MCF 10A (cell line): ENCODE results near the gene RABGAP1L. TPM values are rescaled to one million over a fixed set of nuclear protein-coding genes. Genes with fewer than 3 reads are reported as not detected.

Source experiments
- BruUV-seq: library from RNA; stranded (reverse); fragments of 400-500 nt; replicated peaks from 2 replicates; lab custom pipeline; 2021; lab: Mats Ljungman, UMichigan
- CTCF ChIA-PET: fragments of 300-600 bp; sonication (Branson Sonifier 250); formaldehyde crosslinking; extraction: SDS; loops from one replicate; lab custom pipeline; 2021; ENCODE audit warnings: antibody characterized with exemption, inconsistent platforms; lab: Yijun Ruan, JAX
- POLR2A ChIA-PET: fragments of 300-600, 350-650 bp; sonication (Branson Sonifier 250); formaldehyde crosslinking; extraction: SDS; loops from one replicate; lab custom pipeline; 2020; ENCODE audit warnings: antibody characterized with exemption, inconsistent platforms; lab: Yijun Ruan, JAX
- DNase-seq: peaks from one replicate; pipeline ENCODE4 v3.0.0-alpha.2; 2018; ENCODE audit not compliant: unreplicated experiment
- H3K27ac Mint-ChIP-seq: one replicate; pipeline ENCODE4 v1.8.0; 2022; ENCODE audit warnings: mild to moderate bottlenecking, low read depth, mixed read lengths; ENCODE audit not compliant: unreplicated experiment
- H3K27me3 Mint-ChIP-seq: one replicate; pipeline ENCODE4 v1.8.0; 2022; ENCODE audit warnings: mixed read lengths; ENCODE audit not compliant: insufficient read depth, unreplicated experiment
- H3K36me3 Mint-ChIP-seq: one replicate; pipeline ENCODE4 v1.8.0; 2022; ENCODE audit warnings: mild to moderate bottlenecking, moderate library complexity, mixed read lengths; ENCODE audit not compliant: insufficient read depth, unreplicated experiment
- H3K4me1 Mint-ChIP-seq: one replicate; pipeline ENCODE4 v1.8.0; 2022; ENCODE audit warnings: mixed read lengths; ENCODE audit not compliant: insufficient read depth, unreplicated experiment
- H3K4me3 Mint-ChIP-seq: one replicate; pipeline ENCODE4 v1.8.0; 2022; ENCODE audit warnings: mild to moderate bottlenecking, moderate library complexity, mixed read lengths; ENCODE audit not compliant: unreplicated experiment
- H3K9me3 Mint-ChIP-seq: one replicate; pipeline ENCODE4 v1.8.0; 2022; ENCODE audit warnings: mixed read lengths; ENCODE audit not compliant: unreplicated experiment
- intact Hi-C: fragments of 100-400 bp; cut with micrococcal nuclease; formaldehyde crosslinking; loops from 2 replicates; pipeline ENCODE4 v1.14.1; 2022
- total RNA-seq: library from RNA; stranded (reverse); gene quantifications from 2 replicates; pipeline ENCODE4 v1.2.3, GENCODE V29; 2022
- TF ChIP-seq, protein P1 (sequence below): fragments of 200-600 bp; IDR thresholded peaks from one replicate; pipeline ENCODE4 v1.8.0; 2022; ENCODE audit warnings: antibody characterized with exemption, mild to moderate bottlenecking; ENCODE audit not compliant: unreplicated experiment

RABGAP1L gene
- total RNA-seq, 1 experiment from 2014 or later = 18.2 TPM

DNA sequence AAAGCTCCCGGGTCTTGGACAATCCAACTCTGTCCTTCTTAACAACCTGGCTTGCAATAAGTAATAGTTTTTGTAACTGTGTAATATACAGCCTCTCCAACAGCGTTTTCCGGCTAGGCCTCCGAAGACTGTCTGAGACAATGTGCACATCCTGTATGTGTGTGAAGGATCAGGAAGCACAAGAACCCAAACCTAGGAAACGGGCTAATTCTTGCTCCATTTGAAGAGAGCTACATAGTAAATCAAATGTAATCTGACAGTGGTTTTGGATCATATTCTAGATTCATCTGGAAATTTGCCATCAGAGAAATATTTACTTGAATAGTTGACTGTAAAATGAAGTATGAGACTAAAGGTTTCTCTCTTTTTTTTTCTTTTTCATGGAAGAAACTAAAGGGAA is 289.7 kb downstream of the RABGAP1L start:
- ChIA-PET POLR2A (no interaction called here), CTCF (no interaction called here)
- Mint-ChIP-seq H3K27me3 (no peaks in the 10 kb centered on the region), H3K4me3 (no peak overlapping the region), H3K9me3 (no peaks in the 10 kb centered on the region), H3K36me3 (no peaks in the 10 kb centered on the region), H3K27ac (no peak overlapping the region), H3K4me1 (no peaks in the 10 kb centered on the region)
- no peak for DNase-seq
- intact Hi-C loops = no loop called here
- TF ChIP-seq, protein P1, sequence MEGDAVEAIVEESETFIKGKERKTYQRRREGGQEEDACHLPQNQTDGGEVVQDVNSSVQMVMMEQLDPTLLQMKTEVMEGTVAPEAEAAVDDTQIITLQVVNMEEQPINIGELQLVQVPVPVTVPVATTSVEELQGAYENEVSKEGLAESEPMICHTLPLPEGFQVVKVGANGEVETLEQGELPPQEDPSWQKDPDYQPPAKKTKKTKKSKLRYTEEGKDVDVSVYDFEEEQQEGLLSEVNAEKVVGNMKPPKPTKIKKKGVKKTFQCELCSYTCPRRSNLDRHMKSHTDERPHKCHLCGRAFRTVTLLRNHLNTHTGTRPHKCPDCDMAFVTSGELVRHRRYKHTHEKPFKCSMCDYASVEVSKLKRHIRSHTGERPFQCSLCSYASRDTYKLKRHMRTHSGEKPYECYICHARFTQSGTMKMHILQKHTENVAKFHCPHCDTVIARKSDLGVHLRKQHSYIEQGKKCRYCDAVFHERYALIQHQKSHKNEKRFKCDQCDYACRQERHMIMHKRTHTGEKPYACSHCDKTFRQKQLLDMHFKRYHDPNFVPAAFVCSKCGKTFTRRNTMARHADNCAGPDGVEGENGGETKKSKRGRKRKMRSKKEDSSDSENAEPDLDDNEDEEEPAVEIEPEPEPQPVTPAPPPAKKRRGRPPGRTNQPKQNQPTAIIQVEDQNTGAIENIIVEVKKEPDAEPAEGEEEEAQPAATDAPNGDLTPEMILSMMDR = no peak
- BruUV-seq = no TSS peak

- no peaks in the 10 kb centered on the region for H3K27me3 Mint-ChIP-seq
- no peaks in the 10 kb centered on the region for H3K4me1 Mint-ChIP-seq
- no peaks in the 10 kb centered on the region for H3K9me3 Mint-ChIP-seq
- H3K4me3 Mint-ChIP-seq = no peak overlapping the region
- H3K27ac Mint-ChIP-seq = no peak overlapping the region
- H3K36me3 Mint-ChIP-seq = peaks cover 4% of the 10 kb centered on the region
- intact Hi-C loops = no loop called here
- TF ChIP-seq, protein P1 = no peak
- BruUV-seq = no TSS peak
- no peak for DNase-seq
- ChIA-PET POLR2A (no interaction called here), CTCF (interaction anchor here (0.9 to 1.2 kb wide), 2 partner anchors 189 kb away, joined by 3 to 5 read pairs; no protein-coding TSS in a partner anchor)
These were observed 292.1 kb downstream of the RABGAP1L start for GRCh38 chr1:174451408-174451807.

DNA sequence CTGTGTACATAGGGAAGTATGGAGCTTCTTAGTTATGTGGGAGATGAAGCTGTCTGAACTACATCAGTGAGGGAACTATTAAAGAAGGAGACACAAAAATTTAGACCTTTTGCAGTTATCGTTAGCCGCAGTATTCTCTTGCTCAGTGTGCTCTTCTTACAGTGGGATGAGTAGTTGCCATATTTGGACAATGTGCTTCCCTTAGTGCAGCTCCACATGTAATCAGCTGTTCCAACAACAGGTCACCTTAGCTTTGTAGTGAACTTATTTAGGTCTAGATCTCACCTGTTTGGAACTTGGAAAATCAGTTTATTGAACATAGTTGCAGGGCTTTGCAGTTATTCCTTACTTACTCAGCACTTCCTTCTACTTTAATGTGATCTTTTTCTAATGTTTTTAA is 306.5 kb downstream of the RABGAP1L start:
- TF ChIP-seq, protein P1 = no peak
- Mint-ChIP-seq H3K27me3 (no peaks in the 10 kb centered on the region), H3K27ac (no peak overlapping the region), H3K36me3 (no peaks in the 10 kb centered on the region), H3K4me3 (no peak overlapping the region), H3K4me1 (no peaks in the 10 kb centered on the region), H3K9me3 (no peaks in the 10 kb centered on the region)
- ChIA-PET CTCF (interaction anchor here (0.7 to 2.1 kb wide), 5 partner anchors 9 to 260 kb away, joined by 3 to 7 read pairs (median 4); no protein-coding TSS in a partner anchor), POLR2A (no interaction called here)
- no TSS peak for BruUV-seq
- DNase-seq = no peak
- intact Hi-C loops = loop anchor here (10.0 kb wide), 1 partner anchor 201 kb away; no protein-coding TSS in a partner anchor

GRCh38 chr1:174466607-174467006 is 307.3 kb downstream of the RABGAP1L start:
- Mint-ChIP-seq H3K4me3 (no peak overlapping the region), H3K27me3 (no peaks in the 10 kb centered on the region), H3K36me3 (no peaks in the 10 kb centered on the region), H3K27ac (no peak overlapping the region), H3K9me3 (no peaks in the 10 kb centered on the region), H3K4me1 (no peaks in the 10 kb centered on the region)
- intact Hi-C loops = loop anchor here (10.0 kb wide), 1 partner anchor 202 kb away; no protein-coding TSS in a partner anchor
- ChIA-PET POLR2A (no interaction called here), CTCF (interaction anchor here (0.6 to 2.1 kb wide), 7 partner anchors 8 to 283 kb away, joined by 3 to 7 read pairs (median 3); no protein-coding TSS in a partner anchor)
- TF ChIP-seq, protein P1 = no peak
- DNase-seq = no peak
- BruUV-seq = no TSS peak
